Activated naive CD4-positive, alpha-beta T cell treated with anti-CD3 and anti-CD28 coated beads for 36 hours (primary cell): ENCODE data around the gene HOXA9. TPM values are rescaled to one million over a fixed set of nuclear protein-coding genes. Genes with fewer than 3 reads are reported as not detected.

Source experiments
- CTCF ChIA-PET: fragments of 350-600 bp; sonication (Branson Sonifier 250); formaldehyde crosslinking; loops from one replicate; lab custom pipeline; 2021; ENCODE audit warnings: antibody characterized with exemption; lab: Charles Lee
- DNase-seq: peaks from one replicate; pipeline ENCODE4 v3.0.0-alpha.2; 2020
- H3K27ac Mint-ChIP-seq: one replicate; pipeline ENCODE4 v1.8.0; 2021; ENCODE audit warnings: mild to moderate bottlenecking, mixed read lengths
- H3K27me3 Mint-ChIP-seq: one replicate; pipeline ENCODE4 v1.8.0; 2021; ENCODE audit warnings: low read depth, mixed read lengths
- H3K36me3 Mint-ChIP-seq: one replicate; pipeline ENCODE4 v1.8.0; 2021; ENCODE audit warnings: low read depth, mixed read lengths
- H3K4me1 Mint-ChIP-seq: one replicate; pipeline ENCODE4 v1.8.0; 2021; ENCODE audit warnings: low read depth, mixed read lengths
- H3K4me3 Mint-ChIP-seq: one replicate; pipeline ENCODE4 v1.8.0; 2021; ENCODE audit warnings: mild to moderate bottlenecking, moderate library complexity, mixed read lengths
- H3K9me3 Mint-ChIP-seq: one replicate; pipeline ENCODE4 v1.8.0; 2021; ENCODE audit warnings: mixed read lengths
- intact Hi-C: fragments of 100-400 bp; cut with micrococcal nuclease; formaldehyde crosslinking; loops from one replicate; pipeline ENCODE4 v1.15.1; 2023
- total RNA-seq, 2 experiments: library from RNA; stranded (reverse); gene quantifications; one replicate each; pipeline ENCODE4 v1.2.3, GENCODE V29; 2021

HOXA9 gene
- total RNA-seq, 2 experiments from 2014 or later: not detected

DNA sequence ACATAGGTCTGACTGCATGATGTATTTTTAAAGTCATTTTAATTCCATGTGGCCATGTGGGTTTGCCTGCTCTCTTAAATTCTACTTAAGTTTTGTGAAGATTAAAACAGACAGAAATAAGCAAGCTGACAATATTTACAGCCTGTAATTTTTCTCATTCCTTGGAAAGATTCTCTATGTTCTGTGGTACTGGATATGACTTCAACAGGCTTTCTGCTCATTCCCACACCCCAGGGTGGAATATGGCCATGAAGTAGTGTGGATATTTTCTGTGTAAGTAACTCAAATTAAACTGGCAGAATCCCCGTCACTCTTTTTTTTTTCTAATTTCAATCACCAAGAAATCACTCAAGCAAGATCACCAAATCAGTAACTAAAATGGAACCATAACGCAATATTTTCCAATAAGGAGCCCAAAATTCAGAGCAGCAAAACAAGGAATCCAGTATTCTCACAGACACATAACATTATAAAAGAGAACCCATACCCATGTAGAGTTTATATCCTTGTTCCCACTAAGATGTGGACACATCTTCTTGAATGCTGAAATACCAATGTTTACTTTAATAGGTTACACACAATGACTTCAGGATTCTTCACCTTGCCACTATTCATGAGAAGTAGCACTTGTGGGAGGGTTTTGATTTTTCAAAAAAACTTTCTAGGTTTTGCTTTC, 27.6 kb downstream of the HOXA9 start:
- no peaks in the 10 kb centered on the region for H3K36me3 Mint-ChIP-seq
- peaks cover 19% of the 10 kb centered on the region for H3K4me1 Mint-ChIP-seq
- CTCF ChIA-PET: no interaction called here
- DNase-seq: no peak
- intact Hi-C loops: no loop called here
- no peak overlapping the region for H3K27ac Mint-ChIP-seq
- H3K4me3 Mint-ChIP-seq: no peak overlapping the region
- H3K9me3 Mint-ChIP-seq: no peaks in the 10 kb centered on the region
- peaks cover 59% of the 10 kb centered on the region for H3K27me3 Mint-ChIP-seq

DNA sequence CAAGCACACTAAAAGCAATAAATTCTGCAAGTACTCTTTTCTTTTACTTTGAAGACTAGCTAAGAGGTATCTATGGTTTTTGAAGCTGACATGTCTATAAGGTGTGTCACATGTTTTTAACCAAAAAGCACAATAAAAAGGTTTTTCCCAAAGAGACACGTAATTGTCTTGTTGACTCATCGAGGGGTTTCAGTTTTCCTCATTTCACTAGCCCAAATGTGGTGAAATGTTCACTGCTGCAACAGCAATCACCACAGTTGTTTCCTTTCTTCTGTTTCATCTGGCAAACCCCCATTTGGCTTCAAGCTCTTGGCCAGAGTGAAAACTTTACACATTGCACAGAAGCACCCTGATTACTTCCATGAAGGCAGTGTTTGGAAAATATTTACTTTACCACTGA, 30.9 kb downstream of the HOXA9 start:
- Mint-ChIP-seq H3K4me3 (no peak overlapping the region), H3K27me3 (peaks cover 54% of the 10 kb centered on the region), H3K4me1 (peaks cover 19% of the 10 kb centered on the region), H3K36me3 (no peaks in the 10 kb centered on the region), H3K9me3 (no peaks in the 10 kb centered on the region), H3K27ac (peak overlapping the region; percentile 51)
- CTCF ChIA-PET: interaction anchor here (0.7 to 1.1 kb wide), 3 partner anchors 27 to 452 kb away, joined by 3 to 5 read pairs (median 5); no protein-coding TSS in a partner anchor
- intact Hi-C loops: loop anchor here (1.0 to 2.0 kb wide), 6 partner anchors 16 to 980 kb away; partner anchors contain the start of gene SKAP2
- peak; percentile 64 for DNase-seq

DNA sequence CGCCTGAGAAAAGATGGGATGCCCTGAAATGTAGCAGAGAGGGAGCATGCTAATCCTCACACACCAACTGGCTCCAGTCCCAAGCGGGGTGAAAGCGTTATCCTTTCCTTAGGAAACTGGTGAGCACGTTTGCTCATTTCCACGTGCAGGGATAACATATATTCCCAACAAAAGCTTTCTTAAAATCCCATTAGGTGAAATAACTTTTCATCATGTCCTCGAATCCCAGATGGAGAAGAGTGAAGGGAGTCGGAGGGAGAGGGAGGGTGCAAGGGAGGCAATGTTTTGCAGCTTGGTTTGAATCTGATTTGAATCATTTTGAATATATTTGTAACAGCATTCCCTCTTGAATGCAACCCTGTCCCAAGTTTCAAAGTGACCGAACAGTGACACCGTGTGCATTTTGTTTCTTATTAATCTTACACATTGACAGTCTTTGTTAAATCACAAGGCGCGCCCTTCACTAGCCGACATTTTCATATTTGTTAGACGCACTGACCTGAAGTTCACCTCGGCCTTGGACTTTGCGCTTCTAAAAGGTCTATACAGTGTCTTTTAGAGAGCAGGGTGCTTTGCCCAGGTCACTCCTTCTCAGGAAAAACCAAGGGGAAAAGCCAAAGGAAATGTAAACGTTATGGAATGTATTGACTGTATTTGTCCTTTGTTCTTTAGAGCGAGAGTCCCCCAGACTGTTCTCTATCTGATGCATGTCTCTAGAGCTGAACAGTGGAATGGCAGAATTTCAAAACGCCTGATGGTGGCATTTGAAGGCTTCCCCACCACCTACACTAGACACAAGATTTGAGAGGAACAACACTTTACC, 31.7 kb downstream of the HOXA9 start:
- intact Hi-C loops: loop anchor here (1.0 to 2.0 kb wide), 6 partner anchors 17 to 979 kb away; partner anchors contain the start of gene SKAP2
- Mint-ChIP-seq H3K4me3 (no peak overlapping the region), H3K27me3 (peaks cover 54% of the 10 kb centered on the region), H3K4me1 (peaks cover 19% of the 10 kb centered on the region), H3K9me3 (no peaks in the 10 kb centered on the region), H3K27ac (peak overlapping the region; percentile 17), H3K36me3 (no peaks in the 10 kb centered on the region)
- DNase-seq: no peak
- CTCF ChIA-PET: interaction anchor here (1.1 to 1.2 kb wide), 2 partner anchors 10 to 444 kb away, joined by 3 read pairs; partner anchors contain the start of gene HOXA5

DNA sequence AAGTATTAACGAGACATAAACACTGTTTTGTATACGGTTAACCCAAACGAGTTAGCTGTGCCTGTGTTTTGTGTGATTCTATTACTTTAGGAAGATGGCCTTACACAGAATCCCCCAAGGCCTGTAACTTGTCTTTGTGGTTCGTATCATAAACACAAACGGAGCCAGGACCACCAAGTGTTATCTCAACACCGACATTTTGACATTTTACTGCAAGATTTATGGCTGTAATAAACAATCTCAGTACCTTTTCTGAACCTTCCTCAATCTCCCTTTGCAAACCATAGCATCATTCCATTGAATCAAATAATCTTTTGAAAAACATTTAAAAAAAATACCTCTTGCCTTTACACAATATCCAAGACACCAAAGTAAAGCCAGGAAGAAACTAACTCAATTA, 32.4 kb downstream of the HOXA9 start:
- H3K9me3 Mint-ChIP-seq: no peaks in the 10 kb centered on the region
- CTCF ChIA-PET: interaction anchor here (1.2 kb wide), 1 partner anchor 11 kb away, joined by 3 read pairs; the partner anchor contains the start of gene HOXA5
- DNase-seq: no peak
- intact Hi-C loops: no loop called here
- H3K4me1 Mint-ChIP-seq: peaks cover 19% of the 10 kb centered on the region
- H3K4me3 Mint-ChIP-seq: no peak overlapping the region
- no peak overlapping the region for H3K27ac Mint-ChIP-seq
- no peaks in the 10 kb centered on the region for H3K36me3 Mint-ChIP-seq
- H3K27me3 Mint-ChIP-seq: peaks cover 52% of the 10 kb centered on the region

DNA sequence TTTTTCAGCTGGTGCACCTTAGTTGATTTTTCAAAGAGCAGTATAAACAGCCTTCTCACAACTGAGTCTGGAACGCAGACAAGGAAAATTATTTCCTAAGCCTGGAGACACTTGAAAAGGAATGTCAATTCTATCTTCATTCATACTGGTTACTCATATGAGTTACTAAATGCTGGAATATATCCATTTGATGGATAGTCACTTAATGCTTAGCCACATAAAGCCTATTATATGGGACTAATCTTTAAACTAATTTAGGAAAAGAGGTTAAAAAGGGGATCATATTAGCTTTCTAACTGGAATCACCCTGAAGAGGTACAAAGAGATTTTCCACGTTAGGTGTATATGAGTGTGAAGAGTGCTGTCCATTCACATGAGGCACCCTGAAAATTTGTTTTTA, 33.1 kb downstream of the HOXA9 start:
- H3K27ac Mint-ChIP-seq: no peak overlapping the region
- H3K9me3 Mint-ChIP-seq: no peaks in the 10 kb centered on the region
- peaks cover 55% of the 10 kb centered on the region for H3K27me3 Mint-ChIP-seq
- intact Hi-C loops: no loop called here
- no peaks in the 10 kb centered on the region for H3K36me3 Mint-ChIP-seq
- CTCF ChIA-PET: no interaction called here
- DNase-seq: no peak
- peaks cover 19% of the 10 kb centered on the region for H3K4me1 Mint-ChIP-seq
- no peak overlapping the region for H3K4me3 Mint-ChIP-seq

DNA sequence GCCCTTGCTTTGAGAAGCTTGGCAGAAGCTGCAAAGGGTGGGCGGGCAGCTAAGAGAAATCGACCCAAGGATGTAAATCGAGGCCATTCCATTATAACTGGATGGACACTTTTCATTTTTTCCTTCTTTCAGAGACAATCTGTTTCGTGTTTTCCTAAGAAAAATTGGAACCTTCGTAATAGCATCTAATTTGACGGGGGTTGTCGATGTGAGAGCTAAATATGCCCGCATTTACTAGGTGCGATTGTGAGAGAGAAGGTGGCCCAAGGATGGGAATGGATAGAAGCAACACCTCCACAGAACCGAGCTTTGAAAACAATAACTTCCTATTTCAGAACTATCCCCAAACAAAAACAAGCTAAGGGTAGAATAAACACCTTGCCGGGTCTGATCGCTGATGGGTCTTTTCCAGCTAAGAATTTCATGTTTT, 33.9 kb downstream of the HOXA9 start:
- intact Hi-C loops: no loop called here
- H3K27ac Mint-ChIP-seq: no peak overlapping the region
- CTCF ChIA-PET: interaction anchor here (0.6 to 0.7 kb wide), 2 partner anchors 14 to 281 kb away, joined by 4 read pairs; no protein-coding TSS in a partner anchor
- peaks cover 53% of the 10 kb centered on the region for H3K27me3 Mint-ChIP-seq
- peak overlapping the region; percentile 53 for H3K4me3 Mint-ChIP-seq
- peaks cover 19% of the 10 kb centered on the region for H3K4me1 Mint-ChIP-seq
- no peak for DNase-seq
- no peaks in the 10 kb centered on the region for H3K36me3 Mint-ChIP-seq
- no peaks in the 10 kb centered on the region for H3K9me3 Mint-ChIP-seq

DNA sequence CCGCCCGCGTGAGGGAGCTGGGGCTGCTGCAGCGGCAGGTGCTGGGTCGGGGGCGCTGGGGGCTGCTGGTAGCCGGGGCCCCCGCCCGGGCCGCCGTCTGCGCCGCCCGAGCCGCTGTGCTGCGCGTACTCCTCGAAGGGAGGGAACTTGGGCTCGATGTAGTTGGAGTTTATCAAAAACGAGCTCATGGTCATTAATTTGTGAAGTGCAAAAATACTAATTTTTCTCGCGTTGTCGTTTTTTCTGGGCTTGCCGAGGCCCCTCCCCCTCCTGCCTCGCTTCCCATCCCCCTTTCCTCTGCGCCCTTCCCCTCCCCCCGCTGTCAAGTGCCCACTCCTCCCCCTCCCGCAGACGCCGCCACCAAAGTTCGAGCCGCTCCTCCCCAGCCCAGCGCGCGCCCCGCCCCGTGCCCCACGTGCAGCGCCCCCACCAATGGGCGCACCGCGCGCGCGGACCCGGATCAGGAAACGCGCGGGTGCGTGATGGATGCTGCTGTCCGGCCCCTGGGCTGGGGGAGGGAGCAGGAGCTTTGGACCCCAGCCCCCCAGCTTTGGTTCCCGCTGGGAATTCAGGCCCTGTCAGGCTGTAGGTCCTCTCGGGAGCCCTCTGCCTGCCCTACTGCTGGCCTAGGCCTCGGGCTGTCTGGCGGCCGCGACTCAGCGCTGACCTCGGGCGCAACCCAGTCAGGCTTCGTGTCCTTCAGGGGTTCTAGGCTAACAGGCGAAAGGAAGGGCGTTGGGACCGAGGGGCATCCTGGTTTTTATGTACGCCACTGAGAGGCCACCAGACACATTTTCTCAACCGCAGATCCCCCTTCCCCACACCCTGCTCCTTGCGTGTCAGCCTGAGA, 34.6 kb downstream of the HOXA9 start, which contains the start of gene HOXA4:
HOXA4 (minus strand) TSS at position 218 of the 850 bp plus-strand sequence; CDS start at position 194, 24 bp downstream.
- peak; percentile 71 for DNase-seq
- no peaks in the 10 kb centered on the region for H3K36me3 Mint-ChIP-seq
- CTCF ChIA-PET: interaction anchor here (0.6 kb wide), 1 partner anchor 280 kb away, joined by 4 read pairs; no protein-coding TSS in a partner anchor
- no peaks in the 10 kb centered on the region for H3K9me3 Mint-ChIP-seq
- peaks cover 51% of the 10 kb centered on the region for H3K27me3 Mint-ChIP-seq
- peak within 1 kb of the TSS; percentile 53 for H3K4me3 Mint-ChIP-seq
- H3K27ac Mint-ChIP-seq: no peak within 1 kb of the TSS
- peaks cover 19% of the 10 kb centered on the region for H3K4me1 Mint-ChIP-seq
- intact Hi-C loops: no loop called here

DNA sequence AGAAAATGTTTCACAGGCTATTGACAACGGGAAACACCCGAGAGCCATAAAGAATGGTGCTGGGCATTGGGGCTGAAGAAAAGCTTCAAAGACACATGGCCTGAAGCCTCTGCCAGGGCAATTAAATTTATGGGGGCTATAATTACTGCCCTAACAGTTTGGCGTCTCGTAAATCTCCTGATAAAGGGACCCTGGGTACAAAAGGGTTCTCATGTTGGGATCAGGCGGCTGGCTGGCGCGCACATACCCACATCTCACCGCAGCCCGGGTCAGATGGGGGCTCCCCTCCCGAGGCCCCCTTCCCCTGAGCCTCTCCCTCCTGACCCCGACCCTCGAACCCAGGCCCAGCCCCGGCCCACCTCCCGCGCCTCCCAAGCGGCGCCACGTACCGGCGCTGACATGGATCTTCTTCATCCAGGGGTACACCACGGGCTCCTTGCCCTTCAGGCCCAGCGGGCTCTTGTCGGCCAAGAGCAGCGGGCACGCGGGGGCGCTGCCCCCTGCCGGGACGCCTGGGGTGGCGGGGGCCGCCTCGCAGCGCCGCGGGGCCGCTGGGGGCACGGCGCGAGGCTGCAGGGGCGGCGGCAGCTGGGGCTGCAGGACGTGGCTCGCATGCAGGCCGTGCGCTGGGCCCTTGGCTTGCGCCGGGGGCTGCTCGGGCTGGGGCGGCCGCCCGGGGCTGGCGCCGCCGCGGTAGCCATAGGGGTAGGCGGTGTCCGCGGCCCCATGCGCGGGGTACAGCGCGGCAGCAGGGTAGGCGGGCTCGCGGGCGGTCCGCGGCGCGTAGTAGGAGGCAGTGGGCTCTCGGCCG, 35.4 kb downstream of the HOXA9 start:
- intact Hi-C loops: no loop called here
- CTCF ChIA-PET: no interaction called here
- no peak for DNase-seq
- Mint-ChIP-seq H3K4me3 (no peak overlapping the region), H3K4me1 (peaks cover 14% of the 10 kb centered on the region), H3K36me3 (no peaks in the 10 kb centered on the region), H3K27me3 (peaks cover 48% of the 10 kb centered on the region), H3K27ac (no peak overlapping the region), H3K9me3 (no peaks in the 10 kb centered on the region)

DNA sequence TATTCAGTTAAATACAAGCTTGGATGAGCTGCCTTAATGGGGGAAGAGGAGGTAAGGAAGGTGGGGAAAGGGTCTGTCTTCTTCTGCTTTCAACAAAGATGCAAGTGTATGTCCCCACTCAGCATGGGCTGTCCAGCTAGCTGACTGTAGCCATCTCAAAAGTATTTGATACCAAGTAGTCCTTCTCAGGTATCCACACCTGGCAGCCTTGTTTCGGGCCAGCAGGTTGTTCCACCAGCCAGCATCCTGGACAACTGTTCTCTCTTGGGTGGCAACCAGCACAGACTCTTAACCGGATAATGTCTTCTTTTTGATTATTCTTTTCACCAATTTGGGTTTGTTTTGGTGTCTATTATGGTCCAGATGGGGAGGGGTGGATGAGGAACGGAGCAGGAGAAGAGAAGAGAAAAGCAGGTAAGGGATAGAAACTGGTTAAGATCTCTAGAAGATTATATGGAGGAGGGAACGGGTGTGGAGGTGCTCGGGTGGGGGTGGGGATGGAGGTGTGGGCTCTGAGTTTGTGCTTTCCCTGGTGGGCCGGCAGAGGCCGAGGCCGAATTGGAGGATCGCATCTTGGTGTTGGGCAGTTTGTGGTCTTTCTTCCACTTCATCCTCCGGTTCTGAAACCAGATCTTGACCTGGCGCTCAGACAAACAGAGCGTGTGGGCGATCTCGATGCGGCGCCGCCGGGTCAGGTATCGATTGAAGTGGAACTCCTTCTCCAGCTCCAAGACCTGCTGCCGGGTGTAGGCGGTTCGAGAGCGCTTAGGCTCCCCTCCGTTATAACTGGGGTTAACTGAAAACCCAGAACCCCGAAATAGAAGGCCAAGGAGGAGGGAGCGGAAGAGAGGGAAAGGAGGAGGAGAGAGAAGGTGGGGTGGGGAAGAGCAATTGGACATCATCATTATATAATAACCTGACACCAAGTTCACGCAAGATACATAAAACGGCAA, 36.3 kb downstream of the HOXA9 start:
- Mint-ChIP-seq H3K4me1 (peaks cover 5% of the 10 kb centered on the region), H3K27ac (no peak overlapping the region), H3K9me3 (no peaks in the 10 kb centered on the region), H3K4me3 (no peak overlapping the region), H3K27me3 (peaks cover 44% of the 10 kb centered on the region), H3K36me3 (no peaks in the 10 kb centered on the region)
- intact Hi-C loops: no loop called here
- DNase-seq: no peak
- CTCF ChIA-PET: no interaction called here

DNA sequence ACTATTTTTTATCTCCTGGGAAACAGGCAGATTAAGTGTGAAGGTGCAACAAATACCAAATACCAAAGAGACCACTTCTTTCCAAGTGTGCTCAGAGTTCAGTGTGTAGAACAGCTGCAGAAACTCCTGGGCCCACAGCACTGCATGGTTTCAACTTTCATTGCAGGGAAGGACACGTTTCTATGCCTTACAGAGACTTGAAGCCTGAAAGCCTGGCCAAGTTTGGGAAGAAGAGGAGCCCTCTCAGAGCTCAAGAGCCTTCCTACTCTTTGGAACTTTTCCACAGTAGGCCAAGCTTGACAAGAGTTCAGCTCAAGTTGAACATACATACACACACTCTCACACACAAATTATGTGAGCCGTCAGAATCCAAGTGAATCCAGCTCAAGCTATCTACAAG, 37.3 kb downstream of the HOXA9 start:
- CTCF ChIA-PET: interaction anchor here (0.8 kb wide), 1 partner anchor 22 kb away, joined by 3 read pairs; no protein-coding TSS in a partner anchor
- no peak overlapping the region for H3K27ac Mint-ChIP-seq
- no peak overlapping the region for H3K4me3 Mint-ChIP-seq
- H3K27me3 Mint-ChIP-seq: peaks cover 41% of the 10 kb centered on the region
- no peaks in the 10 kb centered on the region for H3K36me3 Mint-ChIP-seq
- H3K9me3 Mint-ChIP-seq: no peaks in the 10 kb centered on the region
- no peak for DNase-seq
- intact Hi-C loops: no loop called here
- no peaks in the 10 kb centered on the region for H3K4me1 Mint-ChIP-seq
